H1 (cell line): ENCODE results near the gene SPEN.

Source experiments
- ASH2L ChIP-seq: fragments of 200-600, 300-600 bp; sonication (generic); IDR thresholded peaks from one replicate; pipeline ENCODE4 v1.7.1; 2017; ENCODE audit warnings: low read length
- BCL11A ChIP-seq, 2 experiments: IDR thresholded peaks; one replicate each; pipeline ENCODE4 v1.6.1; 2011; ENCODE audit warnings: low read depth in 2 of 2, low read length in 2 of 2, mild to moderate bottlenecking in 2 of 2
- CEBPB ChIP-seq: IDR thresholded peaks from 2 replicates; pipeline ENCODE4 v1.6.1; 2012; ENCODE audit warnings: low read depth, low read length
- EGR1 ChIP-seq: IDR thresholded peaks from 2 replicates; pipeline ENCODE4 v1.6.1; 2011; ENCODE audit warnings: low read depth, low read length, borderline replicate concordance
- EZH2 ChIP-seq: fragments of 200-600 bp; sonication (generic); IDR thresholded peaks from 2 replicates; pipeline ENCODE4 v1.7.1; 2012; ENCODE audit warnings: low read depth, mild to moderate bottlenecking, moderate library complexity, low read length, inconsistent platforms; ENCODE audit not compliant: severe bottlenecking
- MAX ChIP-seq: IDR thresholded peaks from 2 replicates; pipeline ENCODE4 v1.6.1; 2012; ENCODE audit warnings: inconsistent platforms
- PHF8 ChIP-seq: fragments of 200-600 bp; sonication (generic); conservative IDR thresholded peaks from 2 replicates; pipeline ENCODE4 v1.7.1; 2012; ENCODE audit warnings: low read depth, mild to moderate bottlenecking, inconsistent platforms, low read length, moderate library complexity
- POLR2A ChIP-seq, 2 experiments: IDR thresholded peaks; 1 replicate in 1 of 2; 2 replicates in 1 of 2; pipeline ENCODE4 v1.6.1; 2011; ENCODE audit warnings: low read depth in 2 of 2, low read length in 2 of 2, mild to moderate bottlenecking in 2 of 2; ENCODE audit errors: control extremely low read depth in 1 of 2
- SP2 ChIP-seq: IDR thresholded peaks from 2 replicates; pipeline ENCODE4 v1.6.1; 2012; ENCODE audit warnings: mild to moderate bottlenecking, low read length, inconsistent platforms
- TBP ChIP-seq: IDR thresholded peaks from 2 replicates; pipeline ENCODE4 v1.6.1; 2011; ENCODE audit warnings: low read depth, low read length, improper control_type of control experiment
- TEAD4 ChIP-seq: IDR thresholded peaks from 2 replicates; pipeline ENCODE4 v1.6.1; 2012; ENCODE audit warnings: low read depth, low read length, inconsistent platforms, mixed read lengths
- USF2 ChIP-seq: IDR thresholded peaks from 2 replicates; pipeline ENCODE4 v1.6.1; 2011; ENCODE audit warnings: low read length, improper control_type of control experiment
- TF ChIP-seq, protein P1 (sequence below), 3 experiments: IDR thresholded peaks; 1 replicate in 2 of 3; 2 replicates in 1 of 3; pipeline versions ENCODE4 v1.5.1 to v1.6.1; 2011; ENCODE audit warnings: low read length in 3 of 3, mild to moderate bottlenecking in 3 of 3, inconsistent platforms in 2 of 3, low read depth in 1 of 3, moderate library complexity in 1 of 3; ENCODE audit not compliant: insufficient read depth in 1 of 3; ENCODE audit errors: control extremely low read depth in 1 of 3

GRCh38 chr1:15966956-15967344 is 119.4 kb downstream of the SPEN start:
- TF ChIP-seq TEAD4 (no peak), ASH2L (no peak), TBP (no peak), EGR1 (no peak), EZH2 (no peak), MAX (no peak), POLR2A (IDR thresholded peaks at IDR 0.05; ENCODE audit: control extremely low read depth in 1 of 2, low read depth in 2 of 2, low read length in 2 of 2) (no peak), PHF8 (no peak), SP2 (no peak), BCL11A (IDR thresholded peaks at IDR 0.05; ENCODE audit: low read depth in 2 of 2, low read length in 2 of 2) (no peak), USF2 (no peak), CEBPB (no peak)
- TF ChIP-seq, protein P1, sequence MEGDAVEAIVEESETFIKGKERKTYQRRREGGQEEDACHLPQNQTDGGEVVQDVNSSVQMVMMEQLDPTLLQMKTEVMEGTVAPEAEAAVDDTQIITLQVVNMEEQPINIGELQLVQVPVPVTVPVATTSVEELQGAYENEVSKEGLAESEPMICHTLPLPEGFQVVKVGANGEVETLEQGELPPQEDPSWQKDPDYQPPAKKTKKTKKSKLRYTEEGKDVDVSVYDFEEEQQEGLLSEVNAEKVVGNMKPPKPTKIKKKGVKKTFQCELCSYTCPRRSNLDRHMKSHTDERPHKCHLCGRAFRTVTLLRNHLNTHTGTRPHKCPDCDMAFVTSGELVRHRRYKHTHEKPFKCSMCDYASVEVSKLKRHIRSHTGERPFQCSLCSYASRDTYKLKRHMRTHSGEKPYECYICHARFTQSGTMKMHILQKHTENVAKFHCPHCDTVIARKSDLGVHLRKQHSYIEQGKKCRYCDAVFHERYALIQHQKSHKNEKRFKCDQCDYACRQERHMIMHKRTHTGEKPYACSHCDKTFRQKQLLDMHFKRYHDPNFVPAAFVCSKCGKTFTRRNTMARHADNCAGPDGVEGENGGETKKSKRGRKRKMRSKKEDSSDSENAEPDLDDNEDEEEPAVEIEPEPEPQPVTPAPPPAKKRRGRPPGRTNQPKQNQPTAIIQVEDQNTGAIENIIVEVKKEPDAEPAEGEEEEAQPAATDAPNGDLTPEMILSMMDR (IDR thresholded peaks at IDR 0.05; ENCODE audit: control extremely low read depth in 1 of 3, insufficient read depth in 1 of 3, low read depth in 1 of 3, low read length in 3 of 3), result no peak
